Vagina (tissue), 2 donors: Measurements from ENCODE around the gene SCAPER.

Experiments
- CTCF ChIP-seq, 3 experiments: fragments of 450-650 bp in 2 of 3; fragments of 200-600 bp in 1 of 3; sonication (generic) in 1 of 3; IDR thresholded peaks; one replicate each; pipeline ENCODE4 v1.5.1; 2017 to 2019; ENCODE audit warnings: antibody characterized with exemption in 3 of 3, mild to moderate bottlenecking in 2 of 3, moderate library complexity in 2 of 3
- POLR2A ChIP-seq, 2 donors: fragments of 450-650 bp; IDR thresholded peaks; one replicate each; pipeline ENCODE4 v1.6.1; 2017; ENCODE audit warnings: antibody characterized with exemption in 2 of 2, mild to moderate bottlenecking in 2 of 2, moderate library complexity in 2 of 2
- POLR2AphosphoS5 ChIP-seq, 2 donors: sonication (generic); formaldehyde crosslinking; IDR thresholded peaks; one replicate each; pipeline ENCODE4 v1.9.0; 2017; ENCODE audit warnings: antibody characterized with exemption in 2 of 2, mild to moderate bottlenecking in 2 of 2, low read depth in 1 of 2; ENCODE audit not compliant: insufficient read depth in 1 of 2

GRCh38 chr15:76447728-76448441, 457.3 kb downstream of the SCAPER start:
- no peak for TF ChIP-seq POLR2A (IDR thresholded peaks at IDR 0.05)
- no peak for TF ChIP-seq CTCF (IDR thresholded peaks at IDR 0.05)
- no peak for TF ChIP-seq POLR2AphosphoS5 (IDR thresholded peaks at IDR 0.05; ENCODE audit: insufficient read depth in 1 of 2, low read depth in 1 of 2)
